Skeletal muscle satellite cell (primary cell): ENCODE results near the gene SLC10A6. TPM values are rescaled to one million over a fixed set of nuclear protein-coding genes. Genes with fewer than 3 reads are reported as not detected.

Source experiments
- H3K27me3 ChIP-seq: 2 replicates; pipeline ENCODE4 v1.7.0; 2013; ENCODE audit warnings: low read length; ENCODE audit not compliant: control insufficient read depth, insufficient read depth
- H3K36me3 ChIP-seq: 2 replicates; pipeline ENCODE4 v1.7.0; 2013; ENCODE audit warnings: mild to moderate bottlenecking, control low read depth, low read length; ENCODE audit not compliant: insufficient read depth
- H3K4me1 ChIP-seq: 2 replicates; pipeline ENCODE4 v1.7.0; 2013; ENCODE audit warnings: low read length; ENCODE audit not compliant: control insufficient read depth, insufficient read depth
- H3K4me2 ChIP-seq: 2 replicates; pipeline ENCODE4 v1.7.0; 2013; ENCODE audit warnings: mild to moderate bottlenecking, low read length
- H3K4me3 ChIP-seq: 2 replicates; pipeline ENCODE4 v1.7.0; 2013; ENCODE audit warnings: low read length
- H3K9ac ChIP-seq: 2 replicates; pipeline ENCODE4 v1.7.0; 2013; ENCODE audit warnings: mild to moderate bottlenecking, low read depth, low read length, moderate library complexity
- H3K9me3 ChIP-seq: replicated peaks from 2 replicates; pipeline ENCODE4 v1.7.0; 2013; ENCODE audit warnings: mild to moderate bottlenecking, control low read depth, low read length
- total RNA-seq: library from RNA; depleted of rRNA; stranded (reverse); fragments of >200 nt; gene quantifications from 2 replicates; pipeline ENCODE4 v1.2.3, GENCODE V29; 2012; rRNA removed

The SLC10A6 gene, protein sequence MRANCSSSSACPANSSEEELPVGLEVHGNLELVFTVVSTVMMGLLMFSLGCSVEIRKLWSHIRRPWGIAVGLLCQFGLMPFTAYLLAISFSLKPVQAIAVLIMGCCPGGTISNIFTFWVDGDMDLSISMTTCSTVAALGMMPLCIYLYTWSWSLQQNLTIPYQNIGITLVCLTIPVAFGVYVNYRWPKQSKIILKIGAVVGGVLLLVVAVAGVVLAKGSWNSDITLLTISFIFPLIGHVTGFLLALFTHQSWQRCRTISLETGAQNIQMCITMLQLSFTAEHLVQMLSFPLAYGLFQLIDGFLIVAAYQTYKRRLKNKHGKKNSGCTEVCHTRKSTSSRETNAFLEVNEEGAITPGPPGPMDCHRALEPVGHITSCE
- under 0.01 TPM in 1 of 2 replicates, not detected in the other for total RNA-seq

DNA sequence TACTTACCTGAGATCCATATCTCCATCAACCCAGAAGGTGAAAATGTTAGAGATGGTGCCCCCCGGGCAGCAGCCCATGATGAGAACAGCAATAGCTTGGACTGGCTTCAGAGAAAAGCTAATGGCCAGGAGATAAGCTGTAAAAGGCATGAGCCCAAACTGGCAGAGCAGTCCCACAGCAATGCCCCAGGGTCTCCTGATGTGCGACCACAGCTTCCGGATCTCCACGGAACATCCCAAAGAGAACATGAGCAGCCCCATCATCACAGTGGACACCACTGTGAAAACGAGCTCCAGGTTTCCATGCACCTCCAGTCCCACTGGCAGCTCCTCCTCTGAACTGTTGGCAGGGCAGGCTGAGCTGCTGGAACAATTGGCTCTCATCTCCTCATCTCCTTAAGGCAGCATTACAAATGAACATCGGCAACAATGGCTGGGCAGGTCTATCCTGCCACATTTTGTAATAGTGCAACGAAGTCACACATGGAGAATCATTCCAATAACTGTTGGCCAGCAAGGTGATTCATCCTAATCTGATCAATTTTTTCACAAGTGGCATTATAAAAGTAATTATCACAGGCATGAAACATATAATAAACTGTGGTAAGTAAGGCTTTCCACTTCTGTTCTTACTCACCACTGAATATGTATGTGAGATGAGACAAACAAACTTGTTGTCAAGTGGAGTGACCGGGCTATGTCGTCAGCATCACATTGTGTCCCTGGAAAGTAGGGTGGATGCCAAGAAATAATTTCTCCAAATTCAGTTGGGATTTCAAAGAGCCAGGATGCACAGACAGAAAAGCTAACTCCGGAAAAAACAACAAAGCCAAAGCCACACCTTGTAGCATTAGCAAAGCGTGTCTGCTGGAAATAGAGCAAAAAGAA lies at the start of gene SLC10A6:
Gene SLC10A6, minus strand, starts transcription at position 653 of the 888 bp plus-strand sequence. Its CDS starts 269 bp downstream, at position 384.
- Histone ChIP-seq H3K4me2 (no peak within 1 kb of the TSS), H3K4me3 (no peak within 1 kb of the TSS), H3K9ac (no peak within 1 kb of the TSS), H3K9me3 (no peaks in the 10 kb centered on the region), H3K4me1 (no peaks in the 10 kb centered on the region), H3K36me3 (no peaks in the 10 kb centered on the region), H3K27me3 (peaks cover 3% of the 10 kb centered on the region)

DNA sequence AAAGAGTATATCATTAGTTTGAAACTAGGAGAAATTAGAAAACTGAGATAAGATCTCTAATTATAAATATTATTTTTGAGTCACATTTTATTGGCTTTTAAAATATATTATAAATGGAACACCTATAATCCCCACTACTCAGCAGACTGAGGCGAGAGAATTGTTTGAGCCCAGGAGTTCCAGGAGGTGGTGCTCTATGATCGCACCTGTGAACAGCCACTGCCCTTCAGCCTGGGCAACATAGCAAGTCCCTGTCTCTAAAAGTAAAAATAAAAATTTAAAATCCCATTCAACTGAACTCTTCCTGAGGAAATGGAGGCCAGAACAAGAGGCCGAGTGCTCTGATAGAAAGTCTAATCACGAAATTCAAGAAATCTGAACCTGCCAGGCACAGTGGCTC lies 49.4 kb upstream of the SLC10A6 start:
- H3K9me3 ChIP-seq = no peaks in the 10 kb centered on the region
- no peaks in the 10 kb centered on the region for H3K36me3 ChIP-seq
- H3K9ac ChIP-seq = no peak overlapping the region
- H3K4me2 ChIP-seq = no peak overlapping the region
- H3K4me3 ChIP-seq = no peak overlapping the region
- no peaks in the 10 kb centered on the region for H3K27me3 ChIP-seq
- no peaks in the 10 kb centered on the region for H3K4me1 ChIP-seq

DNA sequence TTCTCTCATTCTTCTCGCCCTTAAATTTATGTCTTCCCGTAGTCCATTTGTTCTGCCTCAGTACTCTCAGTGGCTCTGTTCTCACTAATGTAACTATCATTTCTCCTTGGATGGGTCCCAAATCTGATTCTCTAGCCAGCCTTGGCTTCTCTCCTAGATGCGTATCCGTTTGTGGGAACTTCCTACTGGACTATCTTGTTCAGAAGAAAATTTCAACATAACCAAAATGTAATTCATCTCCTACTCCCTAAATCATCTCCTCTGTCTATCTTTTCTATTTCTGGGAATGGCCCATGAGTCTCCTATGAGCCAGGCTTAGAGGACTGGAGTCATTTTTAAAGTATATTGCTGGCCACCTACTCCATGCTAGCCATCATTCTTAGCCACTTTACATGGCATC lies 47.4 kb upstream of the SLC10A6 start:
- Histone ChIP-seq H3K9ac (no peak overlapping the region), H3K4me3 (no peak overlapping the region), H3K9me3 (no peaks in the 10 kb centered on the region), H3K4me1 (peaks cover 5% of the 10 kb centered on the region), H3K4me2 (no peak overlapping the region), H3K27me3 (peaks cover under 1% of the 10 kb centered on the region), H3K36me3 (no peaks in the 10 kb centered on the region)

DNA sequence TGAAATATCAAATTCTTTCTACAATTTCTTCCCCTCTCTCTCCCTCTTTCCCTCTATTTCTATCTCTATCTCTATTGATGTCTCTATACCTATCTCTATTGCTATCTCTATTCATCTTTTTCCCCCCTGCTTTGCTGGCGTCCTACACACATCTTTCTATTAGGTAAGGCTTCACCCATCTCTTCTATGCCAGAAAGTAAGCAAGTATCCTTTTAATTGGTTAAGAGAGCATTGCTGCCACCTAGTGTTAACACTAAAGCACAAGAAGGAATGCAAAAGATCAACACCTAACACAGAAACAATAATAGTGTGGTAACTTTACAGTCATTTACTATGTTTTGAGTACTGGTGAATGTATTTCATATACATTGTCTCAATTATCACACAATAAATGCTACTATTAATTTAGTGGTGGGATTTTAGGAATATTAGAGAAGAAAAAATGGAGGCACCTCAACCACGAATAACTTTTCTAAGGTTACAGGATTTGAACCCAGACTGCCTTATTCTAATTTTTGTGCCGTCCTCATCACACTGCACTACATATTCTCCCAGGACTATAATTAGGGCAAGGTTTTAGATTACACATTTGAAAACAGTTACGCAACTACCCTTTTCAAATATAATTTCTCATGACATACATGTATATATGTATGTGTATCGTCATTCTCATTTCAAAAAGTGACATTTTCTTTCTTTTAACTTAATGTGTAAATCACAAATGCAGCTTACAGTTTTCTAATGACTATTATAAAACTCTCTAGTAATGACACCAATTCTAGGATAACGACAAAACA lies 46.7 kb upstream of the SLC10A6 start:
- no peaks in the 10 kb centered on the region for H3K36me3 ChIP-seq
- H3K4me2 ChIP-seq = no peak overlapping the region
- no peak overlapping the region for H3K4me3 ChIP-seq
- no peak overlapping the region for H3K9ac ChIP-seq
- no peaks in the 10 kb centered on the region for H3K9me3 ChIP-seq
- H3K27me3 ChIP-seq = peaks cover 3% of the 10 kb centered on the region
- peaks cover 5% of the 10 kb centered on the region for H3K4me1 ChIP-seq

DNA sequence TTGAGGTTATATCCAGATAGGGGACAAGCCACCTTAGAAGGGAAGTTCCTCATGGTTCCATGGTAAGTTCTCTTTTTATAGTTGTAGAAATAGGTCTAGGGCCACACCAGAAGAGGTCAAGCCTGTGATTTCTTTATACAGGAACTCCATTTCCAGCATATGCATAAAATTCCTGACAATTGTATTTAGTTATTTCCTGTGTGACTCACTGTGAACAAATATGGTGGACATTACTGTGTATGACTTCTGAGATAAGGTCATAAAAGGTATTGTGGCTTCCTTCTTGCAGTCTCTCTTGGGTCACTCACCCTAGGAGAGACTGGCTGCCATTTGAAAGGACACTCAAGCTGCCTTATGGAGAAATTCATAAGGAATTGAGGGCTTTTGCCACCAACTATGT lies 45.3 kb upstream of the SLC10A6 start:
- H3K4me2 ChIP-seq = no peak overlapping the region
- H3K4me3 ChIP-seq = no peak overlapping the region
- peaks cover 5% of the 10 kb centered on the region for H3K4me1 ChIP-seq
- H3K9ac ChIP-seq = no peak overlapping the region
- no peaks in the 10 kb centered on the region for H3K36me3 ChIP-seq
- H3K9me3 ChIP-seq = no peaks in the 10 kb centered on the region
- peaks cover 6% of the 10 kb centered on the region for H3K27me3 ChIP-seq

DNA sequence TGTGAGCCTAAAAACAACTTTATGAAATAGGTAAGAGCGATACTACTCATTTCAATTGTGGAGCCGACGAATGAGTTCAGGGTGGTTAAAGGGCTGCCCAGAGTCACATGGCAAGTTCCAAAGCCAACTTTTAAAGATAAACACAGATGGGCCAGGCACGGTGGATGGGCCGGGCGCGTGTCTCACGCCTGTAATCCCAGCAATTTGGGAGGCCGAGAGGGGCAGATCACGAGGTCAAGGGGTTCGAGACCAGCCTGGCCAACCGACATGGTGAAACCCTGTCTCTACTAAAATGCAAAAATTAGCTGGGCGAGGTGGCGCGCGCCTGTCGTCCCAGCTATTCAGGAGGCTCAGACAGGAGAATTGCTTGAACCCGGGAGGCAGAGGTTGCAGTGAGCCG lies 44.0 kb upstream of the SLC10A6 start:
- H3K4me3 ChIP-seq = no peak overlapping the region
- H3K36me3 ChIP-seq = no peaks in the 10 kb centered on the region
- H3K27me3 ChIP-seq = peaks cover 6% of the 10 kb centered on the region
- no peaks in the 10 kb centered on the region for H3K9me3 ChIP-seq
- H3K4me1 ChIP-seq = peaks cover 5% of the 10 kb centered on the region
- no peak overlapping the region for H3K9ac ChIP-seq
- peak overlapping the region; percentile 99 for H3K4me2 ChIP-seq

DNA sequence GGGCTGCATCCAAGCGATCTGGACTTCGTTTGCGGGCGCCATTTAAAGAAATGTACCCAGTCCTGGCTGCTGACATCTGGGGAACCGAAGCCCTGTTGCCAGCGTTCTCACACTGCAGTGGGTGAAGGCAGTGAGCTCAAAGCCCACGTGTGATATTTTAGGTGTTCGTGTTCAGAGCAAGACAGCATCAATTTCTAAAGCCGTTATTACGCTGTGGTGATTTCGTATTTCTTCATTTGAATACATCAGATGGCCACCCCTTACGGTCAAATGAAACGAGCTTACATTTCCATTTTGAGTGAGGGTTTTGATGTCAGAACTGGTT lies 43.4 kb upstream of the SLC10A6 start:
- H3K4me2 ChIP-seq = peak overlapping the region; percentile 99
- peak overlapping the region; percentile 89 for H3K4me3 ChIP-seq
- peaks cover 5% of the 10 kb centered on the region for H3K4me1 ChIP-seq
- no peaks in the 10 kb centered on the region for H3K36me3 ChIP-seq
- peak overlapping the region; percentile 79 for H3K9ac ChIP-seq
- no peaks in the 10 kb centered on the region for H3K9me3 ChIP-seq
- peaks cover 6% of the 10 kb centered on the region for H3K27me3 ChIP-seq

DNA sequence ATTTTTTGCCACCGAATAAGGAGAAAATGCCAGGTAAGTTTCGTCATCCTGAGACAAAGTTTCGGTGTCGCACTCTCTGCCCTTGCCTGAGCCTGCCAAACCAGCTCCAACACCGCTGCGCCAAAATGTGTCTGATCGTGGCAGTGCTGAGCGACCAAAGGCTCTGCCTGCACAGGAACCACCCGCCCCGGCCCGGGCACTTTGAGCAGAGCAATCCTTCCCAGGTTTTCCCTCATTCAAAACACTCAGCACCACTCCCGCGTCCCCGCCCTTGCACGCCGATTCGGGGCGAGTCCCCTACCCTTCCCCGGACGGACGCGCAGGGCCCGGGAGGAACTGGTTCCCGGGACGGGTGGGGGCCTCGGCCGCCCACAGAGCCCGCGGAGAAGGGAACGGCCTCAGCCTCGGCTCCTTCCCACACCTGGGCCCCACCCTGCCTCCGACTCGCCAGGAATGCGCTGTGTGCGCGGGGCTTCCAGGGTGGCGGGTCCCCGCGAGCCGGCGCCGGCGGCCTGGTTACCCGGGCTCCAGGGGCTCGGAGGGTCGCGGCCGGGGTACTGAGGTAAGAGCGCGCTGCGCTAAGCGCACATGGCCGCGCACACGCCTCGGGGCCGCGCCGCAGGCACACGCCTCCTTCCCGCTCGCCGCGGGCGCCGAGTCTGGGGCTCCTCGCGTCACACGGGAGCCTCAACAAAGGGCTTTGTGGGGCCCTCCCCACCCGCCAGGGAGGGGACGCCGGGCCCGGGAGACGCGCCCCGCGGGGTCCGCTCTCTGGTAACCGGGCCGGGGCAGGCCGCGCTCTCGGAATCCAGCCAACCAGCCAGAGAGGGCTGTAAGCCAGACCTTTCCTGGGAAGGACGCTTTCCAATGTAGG lies 42.8 kb upstream of the SLC10A6 start, which contains the start of gene C4orf36:
Gene C4orf36, minus strand, starts transcription at position 661 of the 874 bp plus-strand sequence. CDS start 902 bp downstream, outside the sequence.
- peaks cover 6% of the 10 kb centered on the region for H3K27me3 ChIP-seq
- peak within 1 kb of the TSS; percentile 99 for H3K4me2 ChIP-seq
- peaks cover 5% of the 10 kb centered on the region for H3K4me1 ChIP-seq
- H3K4me3 ChIP-seq = peak within 1 kb of the TSS; percentile 89
- no peaks in the 10 kb centered on the region for H3K36me3 ChIP-seq
- H3K9me3 ChIP-seq = no peaks in the 10 kb centered on the region
- H3K9ac ChIP-seq = peak within 1 kb of the TSS; percentile 79

DNA sequence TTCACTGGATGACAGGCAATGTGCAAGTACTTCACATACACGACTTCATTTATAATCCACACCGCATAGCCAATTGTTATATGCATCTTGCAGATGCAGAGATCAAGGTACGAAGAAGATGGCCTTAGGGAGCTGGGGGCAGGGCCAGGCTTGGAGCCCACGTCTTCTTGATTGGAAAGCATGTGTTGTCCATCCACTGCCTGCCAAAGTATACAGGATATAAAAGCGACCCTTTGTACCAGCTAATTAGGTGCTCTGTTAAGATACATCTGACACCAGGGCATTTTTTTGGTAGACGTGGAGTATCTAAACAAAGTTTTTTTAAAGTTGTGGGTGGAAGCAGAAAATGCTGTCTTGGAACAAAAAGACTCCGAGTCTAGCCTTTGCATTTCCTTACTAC lies 41.6 kb upstream of the SLC10A6 start:
- no peaks in the 10 kb centered on the region for H3K9me3 ChIP-seq
- no peak overlapping the region for H3K4me3 ChIP-seq
- no peak overlapping the region for H3K4me2 ChIP-seq
- no peak overlapping the region for H3K9ac ChIP-seq
- peaks cover 5% of the 10 kb centered on the region for H3K4me1 ChIP-seq
- peaks cover 6% of the 10 kb centered on the region for H3K27me3 ChIP-seq
- H3K36me3 ChIP-seq = no peaks in the 10 kb centered on the region

DNA sequence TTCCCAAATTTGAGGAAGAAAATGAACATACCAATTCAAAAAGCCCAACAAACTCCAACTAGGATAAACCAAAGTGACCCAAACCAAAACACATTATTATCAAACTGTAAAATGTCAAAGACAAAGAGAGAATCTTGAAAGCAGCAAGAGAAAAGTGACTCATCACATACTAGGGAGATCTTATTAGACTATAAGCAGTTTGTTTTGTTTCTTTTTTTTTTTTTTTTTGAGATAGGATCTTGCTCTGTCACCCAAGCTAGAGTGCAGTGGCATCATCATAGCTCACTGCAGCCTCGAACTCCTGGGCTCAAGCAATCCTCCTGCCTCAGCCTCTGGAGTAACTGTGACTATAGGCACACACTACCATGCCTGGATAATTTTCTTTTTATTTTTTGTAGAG lies 30.5 kb upstream of the SLC10A6 start:
- H3K9ac ChIP-seq = no peak overlapping the region
- no peak overlapping the region for H3K4me2 ChIP-seq
- H3K27me3 ChIP-seq = no peaks in the 10 kb centered on the region
- no peak overlapping the region for H3K4me3 ChIP-seq
- no peaks in the 10 kb centered on the region for H3K4me1 ChIP-seq
- H3K36me3 ChIP-seq = no peaks in the 10 kb centered on the region
- H3K9me3 ChIP-seq = peaks cover 5% of the 10 kb centered on the region
